Measurements from ENCODE around the gene FGF14. TPM values are rescaled to one million over a fixed set of nuclear protein-coding genes. Genes with fewer than 3 reads are reported as not detected.

The FGF14 gene
- total RNA-seq, 2 experiments from 2014 or later = not detected

GRCh38 chr13:102055090-102055779 is 346.6 kb downstream of the FGF14 start:
- no peak overlapping the region for H3K27ac ChIP-seq (ENCODE audit: low read depth, low read length, poor library complexity, severe bottlenecking)
- no peak for TF ChIP-seq EZH2phosphoT487 (IDR thresholded peaks at IDR 0.05; ENCODE audit: borderline replicate concordance, low read depth, low read length)
- no peak for TF ChIP-seq CTCF (conservative IDR thresholded peaks at IDR 0.05; ENCODE audit: low read length)
- H3K4me2 ChIP-seq (ENCODE audit: low read length) = no peak overlapping the region
- no peaks in the 10 kb centered on the region for H3K4me1 ChIP-seq (ENCODE audit: insufficient read depth, low read length, poor library complexity, severe bottlenecking)
- no peaks in the 10 kb centered on the region for H3K9me3 ChIP-seq (ENCODE audit: low read length)
- intact Hi-C loops (cut with micrococcal nuclease; ENCODE audit: unreplicated experiment) = no loop called here
- no peaks in the 10 kb centered on the region for H3K9me2 ChIP-seq (ENCODE audit: insufficient read depth, low read length)
- no peaks in the 10 kb centered on the region for H4K20me1 ChIP-seq (ENCODE audit: insufficient read depth, low read length)
- no peak overlapping the region for H2AFZ ChIP-seq (ENCODE audit: low read length)
- POLR2A ChIA-PET = no interaction called here
- BruUV-seq (replicated peaks) = no TSS peak
- H3K36me3 ChIP-seq (ENCODE audit: insufficient read depth, low read length) = no peaks in the 10 kb centered on the region
- no peak overlapping the region for H3K4me3 ChIP-seq (ENCODE audit: low read depth, low read length, poor library complexity, severe bottlenecking)
- CTCF ChIA-PET (ENCODE audit: unreplicated experiment) = no interaction called here
- no peak for DNase-seq (ENCODE audit: low spot score)
- no peaks in the 10 kb centered on the region for H3K79me2 ChIP-seq (ENCODE audit: insufficient read depth, low read depth, low read length)

GRCh38 chr13:102049853-102050252 is 352.0 kb downstream of the FGF14 start:
- H3K9me3 ChIP-seq (ENCODE audit: low read length) = no peaks in the 10 kb centered on the region
- TF ChIP-seq CTCF (conservative IDR thresholded peaks at IDR 0.05; ENCODE audit: low read length) = no peak
- no peak for TF ChIP-seq EZH2phosphoT487 (IDR thresholded peaks at IDR 0.05; ENCODE audit: borderline replicate concordance, low read depth, low read length)
- no peak overlapping the region for H3K4me2 ChIP-seq (ENCODE audit: low read length)
- no peak for DNase-seq (ENCODE audit: low spot score)
- H2AFZ ChIP-seq (ENCODE audit: low read length) = no peak overlapping the region
- intact Hi-C loops (cut with micrococcal nuclease; ENCODE audit: unreplicated experiment) = no loop called here
- no peak overlapping the region for H3K4me3 ChIP-seq (ENCODE audit: low read depth, low read length, poor library complexity, severe bottlenecking)
- H3K9me2 ChIP-seq (ENCODE audit: insufficient read depth, low read length) = no peaks in the 10 kb centered on the region
- no peaks in the 10 kb centered on the region for H4K20me1 ChIP-seq (ENCODE audit: insufficient read depth, low read length)
- H3K79me2 ChIP-seq (ENCODE audit: insufficient read depth, low read depth, low read length) = no peaks in the 10 kb centered on the region
- H3K27ac ChIP-seq (ENCODE audit: low read depth, low read length, poor library complexity, severe bottlenecking) = no peak overlapping the region
- ChIA-PET POLR2A (no interaction called here), CTCF (ENCODE audit: unreplicated experiment) (no interaction called here)
- BruUV-seq (replicated peaks) = no TSS peak
- no peaks in the 10 kb centered on the region for H3K36me3 ChIP-seq (ENCODE audit: insufficient read depth, low read length)
- no peaks in the 10 kb centered on the region for H3K4me1 ChIP-seq (ENCODE audit: insufficient read depth, low read length, poor library complexity, severe bottlenecking)

- TF ChIP-seq EZH2phosphoT487 (IDR thresholded peaks at IDR 0.05; ENCODE audit: borderline replicate concordance, low read depth, low read length) (no peak), CTCF (conservative IDR thresholded peaks at IDR 0.05; ENCODE audit: low read length) (no peak)
- no peak overlapping the region for H2AFZ ChIP-seq (ENCODE audit: low read length)
- H3K36me3 ChIP-seq (ENCODE audit: insufficient read depth, low read length) = no peaks in the 10 kb centered on the region
- H4K20me1 ChIP-seq (ENCODE audit: insufficient read depth, low read length) = no peaks in the 10 kb centered on the region
- ChIA-PET CTCF (ENCODE audit: unreplicated experiment) (no interaction called here), POLR2A (interaction anchor here (0.7 kb wide), 1 partner anchor 17 kb away, joined by 3 read pairs; no protein-coding TSS in a partner anchor)
- H3K79me2 ChIP-seq (ENCODE audit: insufficient read depth, low read depth, low read length) = no peaks in the 10 kb centered on the region
- H3K9me2 ChIP-seq (ENCODE audit: insufficient read depth, low read length) = no peaks in the 10 kb centered on the region
- no peak overlapping the region for H3K27ac ChIP-seq (ENCODE audit: low read depth, low read length, poor library complexity, severe bottlenecking)
- DNase-seq (ENCODE audit: low spot score) = no peak
- BruUV-seq (replicated peaks) = no TSS peak
- H3K4me1 ChIP-seq (ENCODE audit: insufficient read depth, low read length, poor library complexity, severe bottlenecking) = no peaks in the 10 kb centered on the region
- intact Hi-C loops (cut with micrococcal nuclease; ENCODE audit: unreplicated experiment) = no loop called here
- H3K4me3 ChIP-seq (ENCODE audit: low read depth, low read length, poor library complexity, severe bottlenecking) = no peak overlapping the region
- no peak overlapping the region for H3K4me2 ChIP-seq (ENCODE audit: low read length)
- no peaks in the 10 kb centered on the region for H3K9me3 ChIP-seq (ENCODE audit: low read length)
Observed at GRCh38 chr13:102045731-102046130, 356.1 kb downstream of the FGF14 start.
